ENCODE data around the gene COMMD7.
"Not testable (repeated sequence)": the region's sequence is repeated elsewhere in the genome, so short reads cannot be mapped to it uniquely, and the experiment has no call there.

Gene COMMD7

DNA sequence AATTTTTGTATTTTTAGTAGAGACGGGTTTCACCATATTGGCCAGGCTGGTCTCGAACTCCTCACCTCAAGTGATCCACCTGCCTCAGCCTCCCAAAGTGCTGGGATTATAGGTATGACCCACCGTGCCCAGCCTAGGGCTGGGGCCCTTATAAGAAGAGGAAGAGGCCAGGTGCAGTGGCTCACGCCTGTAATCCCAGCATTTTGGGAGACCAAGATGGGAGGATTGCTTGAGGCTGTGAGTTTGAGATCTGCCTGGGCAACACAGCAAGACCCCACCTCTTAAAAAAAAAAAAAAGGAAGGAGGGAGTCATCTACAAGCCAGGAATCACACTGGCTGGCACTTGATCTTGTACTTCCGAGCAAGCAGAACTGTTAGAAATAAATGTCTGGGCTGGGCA lies 13.9 kb downstream of the COMMD7 start:
- not testable (repeated sequence) for DNase-seq (ENCODE audit: low read depth, low spot score)

GRCh38 chr20:32728435-32728834 lies 14.8 kb downstream of the COMMD7 start:
- DNase-seq (ENCODE audit: low read depth, low spot score), result not testable (repeated sequence)

GRCh38 chr20:32727683-32728082 lies 15.6 kb downstream of the COMMD7 start:
- DNase-seq (ENCODE audit: low read depth, low spot score), result no peak

GRCh38 chr20:32718749-32719348 lies 24.4 kb downstream of the COMMD7 start:
- no peak for DNase-seq (ENCODE audit: low read depth, low spot score)

DNA sequence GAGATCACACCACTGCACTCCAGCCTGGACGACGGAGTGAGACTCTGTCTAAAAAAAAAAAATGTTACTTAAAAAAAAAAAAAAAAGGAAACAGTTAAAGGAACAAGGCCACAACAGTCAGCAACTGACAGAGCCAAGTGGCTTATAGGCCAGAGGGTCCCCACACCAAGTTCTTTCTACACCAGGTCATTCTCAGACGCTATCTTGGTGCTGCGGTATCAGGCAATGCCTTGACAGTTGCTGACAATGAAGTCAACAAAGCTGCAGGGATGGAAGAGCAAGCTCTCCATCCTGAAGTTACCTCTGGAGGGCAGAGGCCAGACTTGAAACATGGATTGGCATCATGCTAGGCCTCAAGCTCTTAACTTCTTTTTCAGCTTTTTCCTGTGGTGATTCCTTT lies 31.9 kb downstream of the COMMD7 start:
- no peak for DNase-seq (ENCODE audit: low read depth, low spot score)

- no peak for DNase-seq (ENCODE audit: low read depth, low spot score)
Measured at GRCh38 chr20:32709632-32710121, 33.6 kb downstream of the COMMD7 start.

DNA sequence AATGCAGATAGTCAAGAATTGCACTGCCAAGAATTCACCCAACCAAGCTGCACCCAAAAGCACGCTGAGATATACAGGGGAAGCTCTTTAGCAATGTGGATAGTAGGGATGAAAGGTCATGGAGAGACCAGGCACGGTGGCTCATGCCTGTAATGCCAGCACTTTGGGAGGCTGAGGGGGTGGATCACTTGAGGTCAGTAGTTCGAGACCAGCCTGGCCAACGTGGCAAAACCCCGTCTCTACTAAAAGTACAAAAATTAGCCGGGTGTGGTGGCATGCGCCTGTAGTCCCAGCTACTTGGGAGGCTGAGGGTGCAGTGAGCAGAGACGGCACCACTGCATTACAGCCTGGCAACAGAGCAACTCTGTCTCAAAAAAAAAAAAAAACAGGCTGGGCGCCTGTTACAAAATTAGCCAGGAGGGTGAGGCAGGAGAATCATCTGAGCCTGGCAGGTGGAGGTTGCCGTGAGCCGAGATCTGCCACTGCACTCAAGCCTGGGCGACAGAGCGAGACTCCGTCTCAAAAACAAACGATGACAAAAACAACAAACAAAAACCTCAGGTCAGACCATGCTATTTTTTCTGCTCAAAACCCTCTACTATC lies 34.1 kb downstream of the COMMD7 start:
- DNase-seq (ENCODE audit: low read depth, low spot score), result not testable (repeated sequence)

DNA sequence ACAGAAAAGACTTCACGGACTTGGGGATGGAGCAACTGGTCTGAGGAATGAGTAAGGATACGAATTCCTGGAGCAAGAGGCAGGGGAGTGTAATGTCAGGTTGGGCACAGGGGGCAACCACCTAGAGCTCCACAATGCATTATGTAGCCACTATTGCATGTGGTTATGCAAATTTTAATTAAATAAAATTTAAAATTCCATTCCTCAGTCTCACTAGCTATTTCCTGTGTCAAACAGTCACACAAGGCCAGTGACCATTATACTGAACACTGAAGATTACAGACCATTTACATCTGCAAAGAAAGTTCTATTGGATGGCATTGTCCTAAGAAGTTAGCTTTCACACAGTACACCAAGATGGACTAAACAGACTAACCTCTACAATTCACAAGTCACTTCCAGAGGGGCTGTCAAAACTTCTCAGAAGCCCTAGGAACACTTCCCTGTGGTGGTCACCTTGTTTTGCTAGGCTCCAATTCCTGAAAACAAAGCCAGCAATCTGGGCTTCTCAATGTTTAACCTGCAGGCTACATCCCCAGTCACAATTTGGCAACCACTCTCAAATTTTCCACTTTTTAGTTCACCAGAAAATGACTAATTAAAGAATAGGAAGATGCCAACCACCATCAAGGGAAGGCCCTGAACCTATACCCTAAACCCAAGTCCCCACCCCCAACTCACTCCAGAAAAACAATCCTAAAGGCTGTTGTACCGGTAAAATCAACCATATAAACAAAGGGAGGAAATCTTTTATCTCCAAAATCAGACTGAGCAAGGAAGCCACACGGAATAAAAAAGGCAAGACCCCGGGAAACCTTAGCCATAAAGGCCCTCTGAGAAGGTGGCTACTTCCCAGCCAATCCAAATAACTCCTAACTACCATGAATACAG lies 35.3 kb downstream of the COMMD7 start:
- DNase-seq (ENCODE audit: low read depth, low spot score), result no peak

GRCh38 chr20:32706486-32706885 lies 36.8 kb downstream of the COMMD7 start:
- DNase-seq (ENCODE audit: low read depth, low spot score), result no peak

DNA sequence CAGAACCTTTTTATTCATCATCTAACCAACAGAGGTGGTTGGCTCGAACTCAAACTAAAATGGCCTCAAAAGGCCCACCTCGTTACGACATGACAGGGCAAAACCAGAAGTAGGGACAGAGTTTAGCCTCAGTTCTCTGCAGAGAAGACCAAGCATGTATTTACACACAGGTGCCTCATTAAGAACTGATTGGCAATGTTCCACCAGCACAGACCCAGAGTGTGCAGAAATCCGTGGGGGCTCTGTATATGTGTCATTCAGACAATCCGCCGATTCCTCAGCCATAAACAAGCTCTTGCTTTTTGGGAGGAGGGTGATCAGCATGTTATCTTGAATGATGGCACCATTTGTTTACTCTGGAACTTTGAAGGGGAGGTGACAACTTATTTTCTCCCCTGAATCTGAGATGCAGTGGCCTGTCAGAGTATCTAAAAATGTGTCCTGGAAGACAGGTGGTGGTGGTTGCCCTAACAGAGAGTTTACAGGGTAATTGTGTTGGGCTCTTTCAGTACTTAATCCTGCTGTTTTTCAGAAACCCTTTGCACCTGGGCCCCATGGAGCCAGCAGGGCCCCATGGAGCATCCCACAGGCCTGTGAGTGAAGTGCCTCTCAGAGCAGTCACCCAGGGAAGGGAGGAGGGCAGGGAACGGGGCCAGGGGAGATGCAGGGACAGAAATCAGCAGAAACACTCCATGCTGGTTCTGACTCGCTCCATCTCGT lies 40.4 kb downstream of the COMMD7 start:
- no peak for DNase-seq (ENCODE audit: low read depth, low spot score)

DNA sequence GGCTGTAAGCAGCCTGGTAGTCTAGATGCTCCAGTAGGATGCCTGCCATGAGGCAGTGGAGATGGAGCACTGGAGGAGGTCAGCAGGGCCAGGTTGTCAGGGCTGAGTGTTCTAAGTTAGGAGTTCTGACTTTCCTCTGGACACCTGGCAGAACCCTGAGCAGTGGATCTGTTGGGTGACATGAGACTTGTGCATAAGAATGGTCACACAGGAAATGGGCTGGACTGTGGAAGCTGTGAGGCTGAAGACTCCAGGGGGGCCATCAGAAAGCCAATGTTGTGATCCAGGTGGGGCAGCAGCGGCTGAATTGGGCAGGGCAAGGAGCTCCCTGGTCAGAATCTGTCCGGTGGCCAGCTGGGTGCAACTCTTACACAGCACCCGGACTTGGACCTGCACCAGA lies 45.7 kb downstream of the COMMD7 start:
- no peak for DNase-seq (ENCODE audit: low read depth, low spot score)

- no peak for DNase-seq (ENCODE audit: low read depth, low spot score)
Measured at GRCh38 chr20:32695089-32695488, 48.2 kb downstream of the COMMD7 start.

GRCh38 chr20:32688966-32689365 lies 54.3 kb downstream of the COMMD7 start:
- DNase-seq (ENCODE audit: low read depth, low spot score), result not testable (repeated sequence)

- no peak for DNase-seq (ENCODE audit: low read depth, low spot score)
Measured at GRCh38 chr20:32687180-32687532, 56.1 kb downstream of the COMMD7 start.

DNA sequence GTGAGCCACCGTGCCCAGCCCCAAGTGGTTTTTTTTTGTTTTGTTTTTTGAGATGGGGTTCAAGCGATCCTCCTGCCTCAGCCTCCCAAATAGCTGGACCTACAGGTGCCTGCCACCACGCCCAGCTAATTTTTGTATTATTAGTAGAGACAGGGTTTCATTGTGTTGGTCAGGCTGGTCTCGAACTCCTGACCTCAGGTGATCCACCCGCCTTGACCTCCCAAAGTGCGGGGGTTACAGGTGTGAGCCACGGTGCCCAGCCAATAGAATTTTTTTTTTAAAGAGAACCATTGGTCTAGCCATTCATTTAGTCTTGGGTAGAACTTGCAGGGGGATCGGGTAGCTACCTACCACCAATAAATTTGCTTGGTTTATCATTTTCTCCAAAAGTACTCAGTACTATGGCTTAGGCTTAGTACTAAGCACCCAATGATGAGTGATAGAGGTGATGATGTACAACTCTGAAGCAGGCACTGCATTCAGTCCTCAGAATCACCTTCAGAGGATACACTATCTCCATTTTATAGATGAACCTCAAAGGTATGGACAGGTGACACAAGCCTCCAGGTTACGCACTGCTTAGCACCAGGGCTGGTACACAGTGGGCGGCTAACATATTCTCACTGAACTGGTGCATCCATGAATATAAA lies 56.6 kb downstream of the COMMD7 start:
- no peak for DNase-seq (ENCODE audit: low read depth, low spot score)

DNA sequence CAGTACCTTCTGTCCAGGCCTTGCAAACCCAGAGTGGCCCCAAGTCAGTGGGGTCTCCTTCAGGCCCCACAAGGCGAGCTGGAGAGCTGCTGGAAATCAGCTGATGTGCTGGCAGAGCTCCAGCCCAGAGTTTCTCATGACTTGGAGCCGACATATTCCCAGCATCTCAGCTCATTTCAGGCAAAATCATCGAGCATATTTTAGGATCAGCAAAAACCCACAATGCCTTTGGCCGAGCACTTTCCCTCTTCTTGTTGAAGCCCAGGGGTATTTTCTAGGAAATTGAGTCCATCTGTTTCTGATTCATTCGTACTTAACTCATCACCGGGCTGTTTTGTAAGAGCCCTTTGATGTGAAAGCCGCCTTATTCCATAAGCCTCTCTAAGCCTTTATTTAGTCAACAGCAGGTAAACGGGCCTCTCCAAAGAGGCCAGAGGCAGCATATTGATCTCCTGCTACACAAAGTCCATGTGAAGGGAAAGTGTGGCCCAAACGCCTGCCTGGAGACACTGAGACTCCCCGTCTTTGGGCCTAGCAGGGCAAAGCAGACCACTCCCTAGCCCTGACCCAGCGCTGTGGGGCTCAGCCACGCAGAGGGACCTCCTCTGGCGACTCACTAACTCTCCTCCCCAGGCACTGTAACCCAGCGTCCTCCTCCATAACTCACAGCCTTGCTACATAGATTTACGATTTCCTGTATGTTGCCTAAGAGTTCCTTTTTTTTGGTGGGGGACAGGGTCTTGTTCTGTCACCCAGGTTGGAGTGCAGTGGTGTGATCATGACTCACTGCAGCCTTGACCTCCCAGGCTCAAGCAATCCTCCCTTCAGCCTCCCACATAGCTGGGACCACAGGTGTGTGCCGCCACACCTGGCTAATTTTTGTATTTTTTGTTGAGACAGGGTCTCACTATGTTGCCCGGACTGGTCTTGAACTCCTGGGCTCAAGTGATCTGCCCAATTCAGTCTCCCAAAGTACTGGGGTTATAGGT lies 57.4 kb downstream of the COMMD7 start:
- DNase-seq (ENCODE audit: low read depth, low spot score), result no peak

DNA sequence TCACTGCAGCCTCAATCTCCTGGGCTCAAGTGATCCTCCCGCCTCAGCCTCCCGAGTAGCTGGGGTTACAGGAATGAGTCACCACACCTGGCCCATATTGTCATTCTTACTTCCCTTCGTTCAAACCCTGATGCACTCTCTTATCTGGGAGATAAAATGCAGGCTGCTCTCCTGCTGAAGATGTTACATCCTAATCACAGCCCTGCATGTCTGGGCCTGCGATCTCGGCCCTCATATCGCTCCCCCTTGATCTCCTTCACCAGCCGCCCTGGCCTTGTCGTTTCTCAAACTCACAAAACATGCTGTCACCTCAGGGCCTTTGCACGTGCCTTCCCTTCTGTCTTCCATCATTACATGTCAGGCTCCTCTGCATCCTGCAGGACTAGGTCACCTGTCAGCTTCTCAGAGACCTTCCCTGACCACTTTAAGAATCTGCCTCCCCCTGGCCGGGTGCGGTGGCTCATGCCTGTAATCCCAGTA lies 60.7 kb downstream of the COMMD7 start:
- DNase-seq (ENCODE audit: low read depth, low spot score), result no peak

GRCh38 chr20:32681175-32682084 lies 61.8 kb downstream of the COMMD7 start:
- no peak for DNase-seq (ENCODE audit: low read depth, low spot score)

GRCh38 chr20:32680544-32681174 lies 62.6 kb downstream of the COMMD7 start:
- DNase-seq (ENCODE audit: low read depth, low spot score), result no peak

Data from activated naive CD8-positive, alpha-beta T cell treated with anti-CD3 and anti-CD28 coated beads, Interleukin-2, amount 50 U/mL, for 16 hours (primary cell).